Measurements from ENCODE around the gene FUT7. TPM values are rescaled to one million over a fixed set of nuclear protein-coding genes. Genes with fewer than 3 reads are reported as not detected.

FUT7 gene
- total RNA-seq, 1 experiment from 2014 or later = not detected

DNA sequence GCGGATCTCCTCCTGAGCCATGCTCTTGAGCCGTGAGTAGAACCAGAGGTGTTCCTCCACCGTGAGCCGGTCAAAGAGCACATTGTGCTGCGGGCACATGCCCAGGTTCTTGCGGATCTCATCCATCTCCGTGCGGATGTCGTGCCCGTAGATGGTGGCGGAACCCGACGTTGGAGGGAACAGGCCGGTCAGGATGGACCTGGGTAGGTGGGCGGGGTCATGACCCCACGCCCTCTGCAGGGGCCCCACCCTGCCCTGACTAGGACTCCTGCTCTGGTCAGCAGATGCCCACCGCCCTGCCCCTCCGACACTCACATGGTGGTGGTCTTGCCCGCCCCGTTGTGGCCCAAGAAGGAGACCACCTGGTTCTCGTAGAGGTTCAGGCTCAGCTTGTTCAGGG lies 15.9 kb downstream of the FUT7 start:
- no peaks in the 10 kb centered on the region for H3K79me2 ChIP-seq (ENCODE audit: insufficient read depth, low read length)
- H2BK15ac ChIP-seq (ENCODE audit: low read depth, low read length) = no peak overlapping the region
- no CpG with 5 or more reads among the region's 21 CpGs for whole genome bisulfite sequencing (ENCODE audit: extremely low coverage, insufficient read length, low lambda C conversion rate)
- TF ChIP-seq, protein P1, sequence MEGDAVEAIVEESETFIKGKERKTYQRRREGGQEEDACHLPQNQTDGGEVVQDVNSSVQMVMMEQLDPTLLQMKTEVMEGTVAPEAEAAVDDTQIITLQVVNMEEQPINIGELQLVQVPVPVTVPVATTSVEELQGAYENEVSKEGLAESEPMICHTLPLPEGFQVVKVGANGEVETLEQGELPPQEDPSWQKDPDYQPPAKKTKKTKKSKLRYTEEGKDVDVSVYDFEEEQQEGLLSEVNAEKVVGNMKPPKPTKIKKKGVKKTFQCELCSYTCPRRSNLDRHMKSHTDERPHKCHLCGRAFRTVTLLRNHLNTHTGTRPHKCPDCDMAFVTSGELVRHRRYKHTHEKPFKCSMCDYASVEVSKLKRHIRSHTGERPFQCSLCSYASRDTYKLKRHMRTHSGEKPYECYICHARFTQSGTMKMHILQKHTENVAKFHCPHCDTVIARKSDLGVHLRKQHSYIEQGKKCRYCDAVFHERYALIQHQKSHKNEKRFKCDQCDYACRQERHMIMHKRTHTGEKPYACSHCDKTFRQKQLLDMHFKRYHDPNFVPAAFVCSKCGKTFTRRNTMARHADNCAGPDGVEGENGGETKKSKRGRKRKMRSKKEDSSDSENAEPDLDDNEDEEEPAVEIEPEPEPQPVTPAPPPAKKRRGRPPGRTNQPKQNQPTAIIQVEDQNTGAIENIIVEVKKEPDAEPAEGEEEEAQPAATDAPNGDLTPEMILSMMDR (conservative IDR thresholded peaks at IDR 0.05) = no peak
- no peak overlapping the region for H3K23ac ChIP-seq (ENCODE audit: insufficient read length, low read depth, low read length)
- no peaks in the 10 kb centered on the region for H3K23me2 ChIP-seq (ENCODE audit: insufficient read length, low read depth, low read length, poor library complexity, severe bottlenecking)
- H3K4me1 ChIP-seq (ENCODE audit: insufficient read depth, low read length) = no peaks in the 10 kb centered on the region
- H3K14ac ChIP-seq (ENCODE audit: insufficient read depth, low read length) = no peak overlapping the region; the same call in 1 of the 2 replicates
- H3K9me3 Mint-ChIP-seq = no peaks in the 10 kb centered on the region
- H3K27me3 Mint-ChIP-seq (ENCODE audit: low read depth) = no peaks in the 10 kb centered on the region; the same call in 1 of the 2 replicates
- no peak overlapping the region for H4K8ac ChIP-seq (replicated peaks; ENCODE audit: insufficient read length, low read depth, low read length)
- no peaks in the 10 kb centered on the region for H3K27me3 ChIP-seq (ENCODE audit: insufficient read depth, low read length)
- no peak overlapping the region for H3T11ph ChIP-seq (ENCODE audit: low read length)
- no peak overlapping the region for H3K18ac ChIP-seq (ENCODE audit: insufficient read length, low read depth, low read length)
- peak overlapping the region in 1 of 2 experiments; percentile 25; a peak in 1 of 5 replicates for H3K4me3 Mint-ChIP-seq
- peaks cover 4 to 13% (median 8%) of the 10 kb centered on the region in 3 experiments; a peak in 5 of 7 replicates for H3K36me3 Mint-ChIP-seq (ENCODE audit: insufficient read depth in 1 of 3, low read depth in 3 of 3)
- H3K4me2 ChIP-seq (ENCODE audit: insufficient read depth, insufficient read length, low read length) = no peak overlapping the region
- H4K5ac ChIP-seq (ENCODE audit: insufficient read length, low read depth, low read length) = no peak overlapping the region
- no peak overlapping the region for H3K56ac ChIP-seq (ENCODE audit: insufficient read length, low read depth, low read length)
- H2BK120ac ChIP-seq (ENCODE audit: low read depth, low read length, poor library complexity, severe bottlenecking) = no peak overlapping the region
- no peaks in the 10 kb centered on the region; a peak in 1 of 4 replicates for H3K4me1 Mint-ChIP-seq
- no peak overlapping the region for H2BK12ac ChIP-seq (ENCODE audit: insufficient read length, low read depth, low read length)
- no peak overlapping the region for H4K91ac ChIP-seq (ENCODE audit: insufficient read length, low read depth, low read length)
- DNase-seq = no peak
- H3K4ac ChIP-seq (ENCODE audit: low read depth, low read length) = no peak overlapping the region
- H3K9ac ChIP-seq (ENCODE audit: extremely low read depth, insufficient read length, low read length) = no peak overlapping the region
- H2AFZ ChIP-seq (ENCODE audit: low read length) = no peak overlapping the region
- H3K79me1 ChIP-seq (ENCODE audit: insufficient read depth, low read depth, low read length, poor library complexity, severe bottlenecking) = no peaks in the 10 kb centered on the region
- no peak overlapping the region for H2BK20ac ChIP-seq (ENCODE audit: low read depth, low read length, poor library complexity, severe bottlenecking)
- H3K9me3 ChIP-seq (ENCODE audit: control insufficient read depth, low read depth, low read length) = no peaks in the 10 kb centered on the region
- H4K20me1 ChIP-seq (ENCODE audit: control insufficient read depth, insufficient read depth, insufficient read length) = peaks cover 2% of the 10 kb centered on the region
- H2AK5ac ChIP-seq (ENCODE audit: insufficient read length, low read length) = no peak overlapping the region
- H2BK5ac ChIP-seq (ENCODE audit: insufficient read length, low read length) = no peak overlapping the region
- no peak overlapping the region for H3K27ac ChIP-seq (ENCODE audit: insufficient read length, low read depth, low read length)
- H3K27ac Mint-ChIP-seq = no peak overlapping the region

All from H9 (cell line).